ENCODE results near the gene TUBB1. TPM values are rescaled to one million over a fixed set of nuclear protein-coding genes. Genes with fewer than 3 reads are reported as not detected.
"Not testable (repeated sequence)": the region's sequence is repeated elsewhere in the genome, so short reads cannot be mapped to it uniquely, and the experiment has no call there.

Gene TUBB1
- total RNA-seq, 3 donors from 2014 or later = not detected

DNA sequence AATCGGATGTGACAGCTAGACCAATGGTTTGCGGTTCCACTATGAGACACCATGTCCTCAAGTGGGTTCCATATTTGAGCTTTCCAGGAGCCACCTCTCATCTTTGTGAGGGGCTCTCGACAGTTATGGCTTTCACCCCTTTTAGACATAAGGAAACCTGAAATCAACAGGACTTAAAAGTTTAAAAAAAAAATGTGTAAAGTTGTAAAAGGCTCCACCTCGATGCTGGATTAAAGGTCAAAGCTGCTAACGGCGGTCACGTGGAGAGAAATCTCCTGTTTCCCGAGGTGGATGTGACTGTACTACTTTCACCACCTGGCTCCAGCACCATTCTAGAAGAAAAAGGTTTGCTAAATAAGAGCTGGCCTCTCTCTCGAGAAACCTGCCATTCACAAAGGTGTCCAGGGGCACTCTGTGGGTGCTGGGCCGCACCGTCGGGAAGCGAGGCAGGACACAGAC, 12.4 kb downstream of the TUBB1 start:
- Mint-ChIP-seq H3K27me3 (ENCODE audit: low read depth) (no peaks in the 10 kb centered on the region), H3K36me3 (ENCODE audit: insufficient read depth) (peaks cover 58% of the 10 kb centered on the region), H3K9me3 (no peaks in the 10 kb centered on the region), H3K4me1 (ENCODE audit: low read depth) (peaks cover 66% of the 10 kb centered on the region), H3K4me3 (peak overlapping the region; percentile 94)
- DNase-seq = no peak
- no peak for ATAC-seq

DNA sequence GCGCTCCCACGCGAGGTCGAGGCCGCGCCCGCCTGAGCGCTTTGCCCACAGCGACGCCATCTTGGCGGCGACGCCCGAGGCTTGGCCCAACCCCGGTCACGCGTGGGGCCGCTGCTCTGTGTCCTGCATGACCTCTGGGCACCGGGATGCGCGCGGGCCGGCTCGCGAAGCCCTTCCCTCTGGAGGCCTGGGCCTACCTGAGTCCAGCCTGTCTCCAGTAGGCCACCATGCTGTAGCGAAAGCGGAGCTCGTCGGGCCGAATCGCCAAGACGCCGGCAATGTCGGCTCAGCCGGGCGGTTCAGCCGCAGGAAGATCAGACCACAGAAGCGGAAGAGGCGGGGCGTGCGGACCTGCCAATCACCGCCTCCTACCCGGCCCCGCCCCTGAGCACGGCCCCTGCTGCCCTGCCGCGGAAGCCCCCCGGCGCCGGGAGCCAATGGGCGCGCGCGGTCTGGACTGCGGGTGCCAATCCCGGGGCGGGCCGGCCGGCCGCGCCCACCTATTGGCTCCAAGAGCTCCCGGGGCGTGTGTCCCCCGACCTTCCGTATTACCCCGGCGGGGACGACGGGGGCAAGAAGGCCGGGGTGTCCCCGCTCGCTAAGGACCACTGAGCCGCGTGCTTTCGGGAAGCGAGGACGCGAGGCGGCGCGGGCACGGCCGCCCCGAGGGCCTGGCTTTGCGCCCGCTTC, 12.9 kb downstream of the TUBB1 start, which contains the start of gene ATP5F1E:
Gene ATP5F1E, minus strand, starts transcription at position 313 of the 690 bp plus-strand sequence. Its CDS starts 84 bp downstream, at position 229.
- peak; percentile 97 to 98 for ATAC-seq
- Mint-ChIP-seq H3K9me3 (no peaks in the 10 kb centered on the region), H3K36me3 (ENCODE audit: insufficient read depth) (peaks cover 58% of the 10 kb centered on the region), H3K4me1 (ENCODE audit: low read depth) (peaks cover 66% of the 10 kb centered on the region), H3K27me3 (ENCODE audit: low read depth) (no peaks in the 10 kb centered on the region), H3K4me3 (peak within 1 kb of the TSS; percentile 94)
- peak; percentile 96 for DNase-seq

DNA sequence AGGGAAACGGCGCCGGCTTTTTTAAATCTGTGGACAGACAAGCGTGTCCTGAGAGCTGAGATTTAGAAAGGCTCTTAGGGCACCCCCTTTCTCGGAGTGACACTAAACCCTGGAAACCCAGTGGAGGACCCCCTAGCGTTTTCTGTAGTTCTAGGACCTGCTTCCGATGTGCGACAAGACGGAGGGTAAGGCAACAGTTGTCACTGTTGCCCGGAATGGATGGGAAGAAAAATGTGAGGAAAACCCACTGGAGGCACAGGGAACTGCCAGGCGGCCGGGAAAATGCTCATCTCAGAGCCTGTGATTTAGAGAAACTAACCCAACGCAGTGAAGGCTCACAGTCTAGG, 13.5 kb downstream of the TUBB1 start:
- peak overlapping the region; percentile 80 for H3K4me3 Mint-ChIP-seq
- H3K4me1 Mint-ChIP-seq (ENCODE audit: low read depth) = peaks cover 61% of the 10 kb centered on the region
- peaks cover 56% of the 10 kb centered on the region for H3K36me3 Mint-ChIP-seq (ENCODE audit: insufficient read depth)
- ATAC-seq (no peak), DNase-seq (no peak)
- no peaks in the 10 kb centered on the region for H3K9me3 Mint-ChIP-seq
- H3K27me3 Mint-ChIP-seq (ENCODE audit: low read depth) = no peaks in the 10 kb centered on the region

DNA sequence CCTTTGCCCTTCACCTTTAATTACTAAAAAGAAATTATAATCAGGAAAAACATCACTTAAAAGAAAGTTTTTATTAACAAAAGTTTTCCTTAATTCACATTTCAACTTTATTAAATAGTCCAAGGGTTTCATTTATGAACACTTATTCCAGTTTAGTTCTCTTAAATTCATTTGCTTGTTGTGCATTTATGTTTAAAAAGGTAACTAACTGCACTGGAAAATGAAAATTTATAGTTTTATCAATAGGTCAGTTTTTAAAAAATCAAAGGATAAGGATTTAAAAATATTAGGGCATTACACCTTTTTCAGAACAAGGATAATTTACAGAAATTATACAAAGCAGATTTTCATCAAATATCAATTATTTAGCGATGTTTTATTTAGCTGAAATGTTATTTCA, 13.9 kb downstream of the TUBB1 start:
- H3K27me3 Mint-ChIP-seq (ENCODE audit: low read depth) = no peaks in the 10 kb centered on the region
- peaks cover 57% of the 10 kb centered on the region for H3K36me3 Mint-ChIP-seq (ENCODE audit: insufficient read depth)
- H3K4me3 Mint-ChIP-seq = peak overlapping the region; percentile 80
- H3K9me3 Mint-ChIP-seq = no peaks in the 10 kb centered on the region
- DNase-seq = no peak
- ATAC-seq = no peak
- H3K4me1 Mint-ChIP-seq (ENCODE audit: low read depth) = peaks cover 60% of the 10 kb centered on the region

- H3K9me3 Mint-ChIP-seq = no peaks in the 10 kb centered on the region
- H3K4me3 Mint-ChIP-seq = peak overlapping the region; percentile 22
- ATAC-seq = no peak
- peaks cover 54% of the 10 kb centered on the region for H3K36me3 Mint-ChIP-seq (ENCODE audit: insufficient read depth)
- DNase-seq = no peak
- H3K27me3 Mint-ChIP-seq (ENCODE audit: low read depth) = no peaks in the 10 kb centered on the region
- peaks cover 55% of the 10 kb centered on the region for H3K4me1 Mint-ChIP-seq (ENCODE audit: low read depth)
Observed at GRCh38 chr20:59033616-59034165, 14.5 kb downstream of the TUBB1 start.

GRCh38 chr20:59035381-59035780, 16.2 kb downstream of the TUBB1 start:
- DNase-seq (no peak), ATAC-seq (no peak)
- H3K4me1 Mint-ChIP-seq (ENCODE audit: low read depth) = peaks cover 55% of the 10 kb centered on the region
- no peaks in the 10 kb centered on the region for H3K9me3 Mint-ChIP-seq
- H3K4me3 Mint-ChIP-seq = no peak overlapping the region
- H3K27me3 Mint-ChIP-seq (ENCODE audit: low read depth) = no peaks in the 10 kb centered on the region
- peaks cover 50% of the 10 kb centered on the region for H3K36me3 Mint-ChIP-seq (ENCODE audit: insufficient read depth)

DNA sequence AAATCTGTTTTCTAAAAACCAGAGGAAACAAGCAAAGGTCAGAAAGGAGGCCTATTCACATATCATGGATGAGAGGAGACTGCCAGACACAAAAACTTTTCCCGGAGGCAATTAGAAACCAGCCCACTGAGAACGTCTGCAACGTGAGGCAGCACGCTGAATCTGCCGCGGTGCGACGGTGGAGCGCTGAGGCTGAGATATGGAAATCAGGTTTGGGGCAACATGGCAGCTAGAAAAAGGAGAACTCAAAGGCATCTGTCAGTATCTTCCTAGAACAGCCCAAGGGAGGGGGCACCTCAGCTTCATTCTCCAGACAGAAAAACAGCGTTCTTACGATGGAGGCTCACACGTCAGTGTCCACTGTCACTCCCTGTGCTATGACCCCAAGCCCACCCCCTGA, 18.2 kb downstream of the TUBB1 start:
- H3K4me3 Mint-ChIP-seq = no peak overlapping the region
- DNase-seq (no peak), ATAC-seq (no peak)
- H3K9me3 Mint-ChIP-seq = no peaks in the 10 kb centered on the region
- H3K27me3 Mint-ChIP-seq (ENCODE audit: low read depth) = no peaks in the 10 kb centered on the region
- peaks cover 56% of the 10 kb centered on the region for H3K4me1 Mint-ChIP-seq (ENCODE audit: low read depth)
- H3K36me3 Mint-ChIP-seq (ENCODE audit: insufficient read depth) = peaks cover 50% of the 10 kb centered on the region

GRCh38 chr20:59039233-59039632, 20.0 kb downstream of the TUBB1 start:
- Mint-ChIP-seq H3K9me3 (no peaks in the 10 kb centered on the region), H3K36me3 (ENCODE audit: insufficient read depth) (peaks cover 50% of the 10 kb centered on the region), H3K4me3 (peak overlapping the region; percentile 93), H3K4me1 (ENCODE audit: low read depth) (peaks cover 59% of the 10 kb centered on the region), H3K27me3 (ENCODE audit: low read depth) (no peaks in the 10 kb centered on the region)
- DNase-seq = no peak
- ATAC-seq = no peak

- Mint-ChIP-seq H3K4me3 (peak overlapping the region; percentile 93), H3K9me3 (no peaks in the 10 kb centered on the region), H3K36me3 (ENCODE audit: insufficient read depth) (peaks cover 40% of the 10 kb centered on the region), H3K4me1 (ENCODE audit: low read depth) (peaks cover 59% of the 10 kb centered on the region), H3K27me3 (ENCODE audit: low read depth) (no peaks in the 10 kb centered on the region)
- no peak for ATAC-seq
- no peak for DNase-seq
Observed at GRCh38 chr20:59040667-59041066, 21.4 kb downstream of the TUBB1 start.

GRCh38 chr20:59041487-59041886, 22.3 kb downstream of the TUBB1 start:
- H3K4me3 Mint-ChIP-seq = peak overlapping the region; percentile 93
- DNase-seq; H3K27me3 Mint-ChIP-seq (ENCODE audit: low read depth); ATAC-seq; H3K9me3 Mint-ChIP-seq: not testable (repeated sequence)
- H3K4me1 Mint-ChIP-seq (ENCODE audit: low read depth) = peaks cover 55% of the 10 kb centered on the region
- peaks cover 32% of the 10 kb centered on the region for H3K36me3 Mint-ChIP-seq (ENCODE audit: insufficient read depth)

- H3K4me1 Mint-ChIP-seq (ENCODE audit: low read depth) = peaks cover 50% of the 10 kb centered on the region
- H3K9me3 Mint-ChIP-seq = no peaks in the 10 kb centered on the region
- ATAC-seq = peak; percentile 45 to 46
- H3K36me3 Mint-ChIP-seq (ENCODE audit: insufficient read depth) = peaks cover 24% of the 10 kb centered on the region
- H3K4me3 Mint-ChIP-seq = peak within 1 kb of the TSS; percentile 93
- H3K27me3 Mint-ChIP-seq (ENCODE audit: low read depth) = no peaks in the 10 kb centered on the region
- no peak for DNase-seq
Observed at GRCh38 chr20:59042151-59042795, 23.0 kb downstream of the TUBB1 start, which contains the start of gene PRELID3B. Gene PRELID3B (minus strand): TSS chr20:59042786. CDS start chr20:59042730, 56 bp downstream.

DNA sequence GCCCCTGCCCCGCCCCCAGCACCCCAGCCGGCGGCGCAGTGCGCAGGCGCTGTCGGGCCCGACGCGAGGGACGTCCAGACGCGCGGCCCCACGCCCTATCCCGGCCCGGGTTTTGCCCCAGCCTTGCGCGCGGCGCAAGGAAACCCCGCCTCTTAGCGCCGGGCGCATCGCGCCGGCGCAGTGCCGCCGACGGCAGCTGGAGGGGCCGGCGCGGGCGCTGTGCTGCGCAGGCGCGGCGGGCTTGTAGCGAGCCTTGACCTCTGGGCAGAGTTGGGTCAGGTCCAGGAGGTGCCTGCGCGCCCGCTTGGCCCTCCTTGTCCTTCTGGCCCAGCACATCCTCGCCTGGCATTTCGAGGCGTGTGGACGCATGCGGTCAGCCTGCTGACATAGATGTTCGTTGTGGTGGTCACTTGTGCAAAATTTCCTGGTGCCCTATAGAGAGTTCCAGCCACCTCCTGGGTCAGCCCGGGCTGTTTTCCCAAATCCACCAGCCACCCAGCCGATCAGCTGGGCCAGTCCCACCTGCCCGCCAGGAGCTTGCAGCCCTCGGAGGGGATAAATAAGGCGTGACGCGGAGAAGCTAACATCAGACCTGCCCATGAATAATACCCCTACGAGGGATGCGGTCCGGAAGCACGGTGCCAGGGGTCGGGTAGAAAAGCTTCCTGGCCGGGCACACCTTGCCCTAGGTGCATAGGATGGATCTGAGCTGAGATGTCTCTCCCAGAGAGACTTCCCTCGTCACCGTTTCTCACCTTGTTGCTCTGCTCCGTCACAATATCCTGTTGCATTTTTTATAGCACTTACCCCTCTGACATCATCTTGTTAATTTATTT, 23.8 kb downstream of the TUBB1 start:
- Mint-ChIP-seq H3K36me3 (ENCODE audit: insufficient read depth) (peaks cover 18% of the 10 kb centered on the region), H3K4me1 (ENCODE audit: low read depth) (peaks cover 50% of the 10 kb centered on the region), H3K9me3 (no peaks in the 10 kb centered on the region), H3K27me3 (ENCODE audit: low read depth) (no peaks in the 10 kb centered on the region), H3K4me3 (peak overlapping the region; percentile 93)
- DNase-seq (peak; percentile 92), ATAC-seq (peak; percentile 98)

GRCh38 chr20:59043698-59044097, 24.5 kb downstream of the TUBB1 start:
- Mint-ChIP-seq H3K36me3 (ENCODE audit: insufficient read depth) (peaks cover 18% of the 10 kb centered on the region), H3K4me1 (ENCODE audit: low read depth) (peaks cover 55% of the 10 kb centered on the region), H3K4me3 (peak overlapping the region; percentile 81), H3K9me3 (no peaks in the 10 kb centered on the region), H3K27me3 (ENCODE audit: low read depth) (no peaks in the 10 kb centered on the region)
- no peak for ATAC-seq
- DNase-seq = no peak

GRCh38 chr20:59044295-59044694, 25.1 kb downstream of the TUBB1 start:
- H3K27me3 Mint-ChIP-seq (ENCODE audit: low read depth) = peaks cover under 1% of the 10 kb centered on the region
- no peaks in the 10 kb centered on the region for H3K9me3 Mint-ChIP-seq
- DNase-seq (no peak), ATAC-seq (no peak)
- no peak overlapping the region for H3K4me3 Mint-ChIP-seq
- peaks cover 49% of the 10 kb centered on the region for H3K4me1 Mint-ChIP-seq (ENCODE audit: low read depth)
- H3K36me3 Mint-ChIP-seq (ENCODE audit: insufficient read depth) = peaks cover 14% of the 10 kb centered on the region
